Measurements from ENCODE around the gene TRAF6.

The TRAF6 gene

DNA sequence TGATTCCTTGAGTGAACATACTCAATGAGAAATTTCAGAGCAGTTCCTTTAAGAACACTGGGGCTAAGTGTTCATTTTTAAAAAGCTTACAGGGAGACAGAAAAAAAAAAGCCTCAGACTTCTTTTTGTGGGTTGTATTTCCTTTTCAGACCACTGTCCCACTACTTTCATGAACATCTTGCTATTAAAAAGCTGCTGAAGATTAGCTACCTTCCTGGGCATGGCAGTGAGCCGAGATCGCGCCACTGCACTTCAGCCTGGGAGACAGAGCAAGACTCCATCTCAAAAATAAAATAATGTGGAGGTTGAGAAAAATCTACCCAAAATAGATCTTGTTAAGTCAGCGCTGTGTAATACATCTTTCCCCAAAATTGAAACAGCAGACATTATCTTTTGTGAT is 10.8 kb downstream of the TRAF6 start:
- no peaks in the 10 kb centered on the region for H3K27me3 ChIP-seq
- H3K4me3 ChIP-seq (ENCODE audit: low read depth, low read length): no peak overlapping the region
- no peak for TF ChIP-seq CTCF (IDR thresholded peaks at IDR 0.05; ENCODE audit: low read depth, low read length)
- no peaks in the 10 kb centered on the region; the same call in 1 of the 2 replicates for H3K36me3 ChIP-seq
- H3K4me1 ChIP-seq: no peaks in the 10 kb centered on the region
- H3K9me3 ChIP-seq: no peaks in the 10 kb centered on the region
- no peak for DNase-seq

- H3K4me1 ChIP-seq: no peaks in the 10 kb centered on the region
- TF ChIP-seq CTCF (IDR thresholded peaks at IDR 0.05; ENCODE audit: low read depth, low read length): no peak
Measured at GRCh38 chr11:36498721-36499120, 11.4 kb downstream of the TRAF6 start.

DNA sequence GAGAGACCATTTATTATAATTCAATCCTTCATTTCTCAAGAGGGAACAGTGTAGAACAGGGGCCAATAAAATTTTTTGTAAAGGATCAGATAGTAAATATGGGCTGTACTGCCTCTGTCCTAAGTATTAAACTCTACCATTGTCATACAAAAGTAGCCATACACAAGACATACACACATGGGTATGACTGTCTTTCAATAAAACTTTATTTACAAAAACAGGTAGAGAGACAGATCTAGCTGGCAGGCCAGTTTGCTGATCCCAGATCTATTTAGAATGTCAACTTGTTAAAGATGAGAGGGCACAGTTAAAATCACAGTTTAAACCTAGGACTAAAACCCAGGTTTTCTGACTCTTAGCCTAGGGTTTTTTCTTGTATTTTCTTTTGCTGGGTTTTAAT is 16.7 kb downstream of the TRAF6 start:
- no peaks in the 10 kb centered on the region for H3K27me3 ChIP-seq
- no peak for TF ChIP-seq CTCF (IDR thresholded peaks at IDR 0.05; ENCODE audit: low read depth, low read length)
- peaks cover 4% of the 10 kb centered on the region for H3K36me3 ChIP-seq
- H3K9me3 ChIP-seq: no peaks in the 10 kb centered on the region
- no peaks in the 10 kb centered on the region for H3K4me1 ChIP-seq
- H3K4me3 ChIP-seq (ENCODE audit: low read depth, low read length): no peak overlapping the region
- DNase-seq: no peak

More at GRCh38 chr11:36498721-36499120, 11.4 kb downstream of the TRAF6 start:
- Histone ChIP-seq H3K27me3 (no peaks in the 10 kb centered on the region), H3K4me3 (ENCODE audit: low read depth, low read length) (no peak overlapping the region), H3K9me3 (no peaks in the 10 kb centered on the region), H3K36me3 (no peaks in the 10 kb centered on the region; the same call in 1 of the 2 replicates)
- DNase-seq: no peak

DNA sequence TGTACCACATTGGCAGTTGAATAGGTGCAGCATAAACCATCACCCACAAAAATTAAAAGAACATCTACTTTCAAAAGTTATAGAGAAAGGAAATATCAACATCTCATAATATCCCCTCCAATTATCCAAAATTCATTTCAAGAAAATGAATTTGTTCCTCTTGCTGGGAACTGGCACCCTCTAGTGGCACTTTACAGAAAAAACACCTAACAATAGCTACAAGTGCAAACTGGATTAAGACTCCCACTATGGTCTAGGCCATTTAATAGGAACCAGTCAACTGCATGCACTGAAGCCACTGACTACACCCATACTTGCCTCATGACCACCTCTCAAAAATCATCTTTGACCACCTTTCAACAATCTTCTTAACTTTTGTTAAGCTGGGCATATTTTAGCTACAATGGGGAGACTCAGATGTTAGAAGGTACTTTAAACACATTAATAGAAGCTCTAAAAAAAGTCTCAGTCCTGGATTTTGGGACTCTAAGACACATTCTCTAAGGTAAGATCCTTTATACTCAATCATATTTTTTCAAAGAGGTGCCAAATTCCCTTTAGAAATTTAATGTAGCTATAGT is 17.3 kb downstream of the TRAF6 start:
- DNase-seq: no peak
- Histone ChIP-seq H3K27me3 (no peaks in the 10 kb centered on the region), H3K9me3 (no peaks in the 10 kb centered on the region), H3K4me3 (ENCODE audit: low read depth, low read length) (no peak overlapping the region), H3K4me1 (no peaks in the 10 kb centered on the region), H3K36me3 (peaks cover 4% of the 10 kb centered on the region)
- TF ChIP-seq CTCF (IDR thresholded peaks at IDR 0.05; ENCODE audit: low read depth, low read length): peak; percentile 73

GRCh38 chr11:36490026-36490806 is 19.9 kb downstream of the TRAF6 start:
- Histone ChIP-seq H3K9me3 (no peaks in the 10 kb centered on the region), H3K4me3 (ENCODE audit: low read depth, low read length) (no peak overlapping the region), H3K36me3 (peaks cover 4% of the 10 kb centered on the region; the same call in 1 of the 2 replicates), H3K4me1 (no peaks in the 10 kb centered on the region), H3K27me3 (no peaks in the 10 kb centered on the region)
- DNase-seq: no peak
- no peak for TF ChIP-seq CTCF (IDR thresholded peaks at IDR 0.05; ENCODE audit: low read depth, low read length)

DNA sequence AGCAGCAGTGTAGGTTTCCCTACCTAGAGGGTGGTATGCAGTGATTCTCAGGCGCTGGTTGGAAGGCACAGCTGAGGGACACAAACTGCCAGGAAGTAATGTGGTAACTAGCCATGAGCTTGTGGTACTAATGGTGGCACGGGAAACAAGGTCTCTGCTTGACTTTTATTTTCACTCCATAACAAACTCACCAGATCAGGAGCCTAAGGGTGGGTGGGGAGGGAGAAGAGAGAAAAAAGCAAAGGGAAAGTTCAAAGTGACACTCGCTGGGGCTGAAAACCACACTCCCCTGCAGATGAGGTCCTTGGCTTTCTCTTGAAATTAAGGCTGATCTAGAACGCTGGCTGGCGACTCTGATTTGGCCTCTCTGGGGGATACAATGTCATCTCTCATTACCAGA is 22.0 kb downstream of the TRAF6 start:
- no peaks in the 10 kb centered on the region for H3K27me3 ChIP-seq
- H3K4me1 ChIP-seq: no peaks in the 10 kb centered on the region
- DNase-seq: no peak
- no peak for TF ChIP-seq CTCF (IDR thresholded peaks at IDR 0.05; ENCODE audit: low read depth, low read length)
- H3K9me3 ChIP-seq: no peaks in the 10 kb centered on the region
- H3K4me3 ChIP-seq (ENCODE audit: low read depth, low read length): no peak overlapping the region
- peaks cover 4% of the 10 kb centered on the region; the same call in 1 of the 2 replicates for H3K36me3 ChIP-seq

Measured in BE2C (cell line).